ENCODE measurements around the gene TMEM203. TPM values are rescaled to one million over a fixed set of nuclear protein-coding genes. Genes with fewer than 3 reads are reported as not detected.

TMEM203 gene
- total RNA-seq, 1 donor from 2014 or later = 33.0 TPM

- H3K27ac Mint-ChIP-seq = peak overlapping the region; percentile 82
These were observed 15.1 kb downstream of the TMEM203 start for GRCh38 chr9:137190315-137190856.

GRCh38 chr9:137189297-137190295, 15.9 kb downstream of the TMEM203 start:
- peak overlapping the region; percentile 98 for H3K27ac Mint-ChIP-seq
- H3K4me1 Mint-ChIP-seq = peaks cover 30% of the 10 kb centered on the region
- H3K4me3 Mint-ChIP-seq = peak overlapping the region; percentile 94
- no peaks in the 10 kb centered on the region for H3K9me3 Mint-ChIP-seq
- TF ChIP-seq CTCF (IDR thresholded peaks at IDR 0.05; ENCODE audit: unreplicated experiment) = no peak
- H3K36me3 Mint-ChIP-seq = peaks cover 3% of the 10 kb centered on the region
- no peaks in the 10 kb centered on the region for H3K27me3 Mint-ChIP-seq (ENCODE audit: low read depth)
- no peak for DNase-seq (ENCODE audit: low spot score in 2 of 2, unreplicated experiment in 2 of 2)

More at GRCh38 chr9:137190315-137190856, 15.1 kb downstream of the TMEM203 start:
- Mint-ChIP-seq H3K4me1 (peaks cover 34% of the 10 kb centered on the region), H3K36me3 (peaks cover 3% of the 10 kb centered on the region), H3K9me3 (no peaks in the 10 kb centered on the region), H3K4me3 (peak overlapping the region; percentile 94), H3K27me3 (ENCODE audit: low read depth) (no peaks in the 10 kb centered on the region)
- DNase-seq (ENCODE audit: low spot score in 2 of 2, unreplicated experiment in 2 of 2) = no peak
- TF ChIP-seq CTCF (IDR thresholded peaks at IDR 0.05; ENCODE audit: unreplicated experiment) = no peak

GRCh38 chr9:137188490-137189296, 16.8 kb downstream of the TMEM203 start, which contains the start of the genes ANAPC2 and SSNA1:
Gene ANAPC2, minus strand, starts transcription at chr9:137188560. Its CDS starts 28 bp downstream, at chr9:137188532.
Gene SSNA1, plus strand, starts transcription at chr9:137188676. Its CDS starts 51 bp downstream, at chr9:137188727.
- H3K4me3 Mint-ChIP-seq = peak within 1 kb of the TSS; percentile 94
- peaks cover 30% of the 10 kb centered on the region for H3K4me1 Mint-ChIP-seq
- no peaks in the 10 kb centered on the region for H3K9me3 Mint-ChIP-seq
- peak within 1 kb of the TSS; percentile 98 for H3K27ac Mint-ChIP-seq
- no peaks in the 10 kb centered on the region for H3K27me3 Mint-ChIP-seq (ENCODE audit: low read depth)
- DNase-seq (ENCODE audit: low spot score in 2 of 2, unreplicated experiment in 2 of 2) = peak; percentile 92 to 98
- peak; percentile 12 for TF ChIP-seq CTCF (IDR thresholded peaks at IDR 0.05; ENCODE audit: unreplicated experiment)
- H3K36me3 Mint-ChIP-seq = peaks cover 3% of the 10 kb centered on the region

GRCh38 chr9:137188086-137188489, 17.4 kb downstream of the TMEM203 start:
- Mint-ChIP-seq H3K36me3 (peaks cover 6% of the 10 kb centered on the region), H3K4me3 (peak overlapping the region; percentile 93), H3K27me3 (ENCODE audit: low read depth) (no peaks in the 10 kb centered on the region), H3K27ac (peak overlapping the region; percentile 93), H3K4me1 (peaks cover 30% of the 10 kb centered on the region), H3K9me3 (no peaks in the 10 kb centered on the region)
- no peak for DNase-seq (ENCODE audit: low spot score in 2 of 2, unreplicated experiment in 2 of 2)
- no peak for TF ChIP-seq CTCF (IDR thresholded peaks at IDR 0.05; ENCODE audit: unreplicated experiment)

- Mint-ChIP-seq H3K4me3 (peak overlapping the region; percentile 93), H3K36me3 (peaks cover 6% of the 10 kb centered on the region), H3K4me1 (peaks cover 30% of the 10 kb centered on the region), H3K27me3 (ENCODE audit: low read depth) (no peaks in the 10 kb centered on the region), H3K27ac (peak overlapping the region; percentile 93), H3K9me3 (no peaks in the 10 kb centered on the region)
- TF ChIP-seq CTCF (IDR thresholded peaks at IDR 0.05; ENCODE audit: unreplicated experiment) = no peak
- DNase-seq (ENCODE audit: low spot score in 2 of 2, unreplicated experiment in 2 of 2) = no peak
These were observed 18.1 kb downstream of the TMEM203 start for GRCh38 chr9:137187386-137187785.
